ENCODE results near the gene SETD3. TPM values are rescaled to one million over a fixed set of nuclear protein-coding genes. Genes with fewer than 3 reads are reported as not detected.

Gene SETD3
- total and polyA plus RNA-seq, 2 experiments from 2014 or later, result 40.7 to 68.0 TPM

DNA sequence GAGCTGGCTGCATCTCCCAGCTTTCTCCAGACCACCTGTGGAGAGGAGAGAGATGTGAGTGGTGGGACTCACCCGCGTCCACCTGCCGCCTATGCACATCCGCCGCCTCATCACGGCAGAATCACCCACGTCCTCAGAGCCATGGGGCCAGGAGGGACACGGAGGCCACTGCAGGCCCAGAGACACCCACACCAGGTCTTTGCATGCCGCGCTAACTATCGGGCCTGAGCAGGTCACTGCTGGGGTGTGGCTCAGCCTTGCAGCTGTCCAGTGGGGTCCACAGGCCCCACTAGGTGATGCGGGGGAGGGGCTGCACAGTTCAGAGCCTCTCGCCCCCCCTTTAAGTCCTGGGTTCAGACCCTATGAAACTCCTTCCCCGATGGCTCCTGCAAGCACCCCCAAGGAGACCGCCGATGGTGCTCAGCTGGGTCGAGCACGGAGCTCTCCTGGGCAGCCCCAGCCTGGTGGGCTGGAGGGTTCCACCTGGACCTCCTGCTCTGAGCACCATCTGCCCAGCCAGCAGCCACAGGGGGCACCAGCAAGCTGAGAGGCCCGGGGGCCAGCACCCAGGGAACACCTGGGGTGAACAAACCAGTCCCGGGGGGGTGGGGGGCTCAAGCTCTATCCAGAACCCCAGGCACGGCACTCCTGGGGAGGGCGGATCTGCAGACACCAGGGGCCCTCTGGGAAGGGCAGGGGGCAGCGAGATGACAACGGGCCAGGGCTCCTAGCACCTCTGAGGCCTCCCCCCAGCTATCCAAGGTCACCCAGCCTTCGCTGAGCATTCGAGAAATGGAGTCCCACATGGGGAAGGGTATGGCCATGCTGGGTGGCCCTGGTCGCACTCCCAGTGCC is 34.9 kb upstream of the SETD3 start:
- Histone ChIP-seq H3K4me1 (ENCODE audit: insufficient read depth) (peaks cover 6% of the 10 kb centered on the region), H3K9me2 (ENCODE audit: insufficient read depth) (no peaks in the 10 kb centered on the region), H3K36me3 (ENCODE audit: insufficient read depth) (no peaks in the 10 kb centered on the region), H3F3A (replicated peaks; ENCODE audit: low read depth) (no peaks in the 10 kb centered on the region), H3K4me2 (no peak overlapping the region), H4K20me1 (replicated peaks; ENCODE audit: insufficient read depth) (no peaks in the 10 kb centered on the region; the same call in none of the 2 replicates), H3K79me2 (replicated peaks; ENCODE audit: insufficient read depth) (no peaks in the 10 kb centered on the region), H3K27ac (ENCODE audit: low read depth) (no peak overlapping the region), H3K4me3 (no peak overlapping the region), H2AFZ (no peak overlapping the region), H3K27me3 (ENCODE audit: insufficient read depth) (no peaks in the 10 kb centered on the region)
- Mint-ChIP-seq H3K36me3 (ENCODE audit: low read depth) (peaks cover 9% of the 10 kb centered on the region; the same call in 2 of the 3 replicates), H3K4me3 (no peak overlapping the region), H3K27ac (no peak overlapping the region), H3K9me3 (no peaks in the 10 kb centered on the region), H3K4me1 (peaks cover 9% of the 10 kb centered on the region; the same call in 2 of the 3 replicates), H3K27me3 (ENCODE audit: insufficient read depth, low read depth, poor library complexity) (peaks cover 9% of the 10 kb centered on the region)
- DNase-seq (ENCODE audit: low spot score) (no peak), ATAC-seq (no peak)
- TF ChIP-seq EZH2phosphoT487 (IDR thresholded peaks at IDR 0.05; ENCODE audit: unreplicated experiment), result no peak
- TF ChIP-seq, protein P1, sequence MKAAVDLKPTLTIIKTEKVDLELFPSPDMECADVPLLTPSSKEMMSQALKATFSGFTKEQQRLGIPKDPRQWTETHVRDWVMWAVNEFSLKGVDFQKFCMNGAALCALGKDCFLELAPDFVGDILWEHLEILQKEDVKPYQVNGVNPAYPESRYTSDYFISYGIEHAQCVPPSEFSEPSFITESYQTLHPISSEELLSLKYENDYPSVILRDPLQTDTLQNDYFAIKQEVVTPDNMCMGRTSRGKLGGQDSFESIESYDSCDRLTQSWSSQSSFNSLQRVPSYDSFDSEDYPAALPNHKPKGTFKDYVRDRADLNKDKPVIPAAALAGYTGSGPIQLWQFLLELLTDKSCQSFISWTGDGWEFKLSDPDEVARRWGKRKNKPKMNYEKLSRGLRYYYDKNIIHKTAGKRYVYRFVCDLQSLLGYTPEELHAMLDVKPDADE (IDR thresholded peaks at IDR 0.05), result no peak
- no peak for TF ChIP-seq CREB1 (CRISPR knock-in tag; IDR thresholded peaks at IDR 0.05; ENCODE audit: low read depth)
- TF ChIP-seq STAT1 (IDR thresholded peaks at IDR 0.05; ENCODE audit: unreplicated experiment), result no peak
- no peak for TF ChIP-seq EZH2 (IDR thresholded peaks at IDR 0.05; ENCODE audit: low read depth, unreplicated experiment)
- no peak for TF ChIP-seq ZNF331 (CRISPR knock-in tag; IDR thresholded peaks at IDR 0.05; ENCODE audit: low read depth)
- TF ChIP-seq JUNB (IDR thresholded peaks at IDR 0.05; ENCODE audit: unreplicated experiment), result no peak
- TF ChIP-seq, protein P2, sequence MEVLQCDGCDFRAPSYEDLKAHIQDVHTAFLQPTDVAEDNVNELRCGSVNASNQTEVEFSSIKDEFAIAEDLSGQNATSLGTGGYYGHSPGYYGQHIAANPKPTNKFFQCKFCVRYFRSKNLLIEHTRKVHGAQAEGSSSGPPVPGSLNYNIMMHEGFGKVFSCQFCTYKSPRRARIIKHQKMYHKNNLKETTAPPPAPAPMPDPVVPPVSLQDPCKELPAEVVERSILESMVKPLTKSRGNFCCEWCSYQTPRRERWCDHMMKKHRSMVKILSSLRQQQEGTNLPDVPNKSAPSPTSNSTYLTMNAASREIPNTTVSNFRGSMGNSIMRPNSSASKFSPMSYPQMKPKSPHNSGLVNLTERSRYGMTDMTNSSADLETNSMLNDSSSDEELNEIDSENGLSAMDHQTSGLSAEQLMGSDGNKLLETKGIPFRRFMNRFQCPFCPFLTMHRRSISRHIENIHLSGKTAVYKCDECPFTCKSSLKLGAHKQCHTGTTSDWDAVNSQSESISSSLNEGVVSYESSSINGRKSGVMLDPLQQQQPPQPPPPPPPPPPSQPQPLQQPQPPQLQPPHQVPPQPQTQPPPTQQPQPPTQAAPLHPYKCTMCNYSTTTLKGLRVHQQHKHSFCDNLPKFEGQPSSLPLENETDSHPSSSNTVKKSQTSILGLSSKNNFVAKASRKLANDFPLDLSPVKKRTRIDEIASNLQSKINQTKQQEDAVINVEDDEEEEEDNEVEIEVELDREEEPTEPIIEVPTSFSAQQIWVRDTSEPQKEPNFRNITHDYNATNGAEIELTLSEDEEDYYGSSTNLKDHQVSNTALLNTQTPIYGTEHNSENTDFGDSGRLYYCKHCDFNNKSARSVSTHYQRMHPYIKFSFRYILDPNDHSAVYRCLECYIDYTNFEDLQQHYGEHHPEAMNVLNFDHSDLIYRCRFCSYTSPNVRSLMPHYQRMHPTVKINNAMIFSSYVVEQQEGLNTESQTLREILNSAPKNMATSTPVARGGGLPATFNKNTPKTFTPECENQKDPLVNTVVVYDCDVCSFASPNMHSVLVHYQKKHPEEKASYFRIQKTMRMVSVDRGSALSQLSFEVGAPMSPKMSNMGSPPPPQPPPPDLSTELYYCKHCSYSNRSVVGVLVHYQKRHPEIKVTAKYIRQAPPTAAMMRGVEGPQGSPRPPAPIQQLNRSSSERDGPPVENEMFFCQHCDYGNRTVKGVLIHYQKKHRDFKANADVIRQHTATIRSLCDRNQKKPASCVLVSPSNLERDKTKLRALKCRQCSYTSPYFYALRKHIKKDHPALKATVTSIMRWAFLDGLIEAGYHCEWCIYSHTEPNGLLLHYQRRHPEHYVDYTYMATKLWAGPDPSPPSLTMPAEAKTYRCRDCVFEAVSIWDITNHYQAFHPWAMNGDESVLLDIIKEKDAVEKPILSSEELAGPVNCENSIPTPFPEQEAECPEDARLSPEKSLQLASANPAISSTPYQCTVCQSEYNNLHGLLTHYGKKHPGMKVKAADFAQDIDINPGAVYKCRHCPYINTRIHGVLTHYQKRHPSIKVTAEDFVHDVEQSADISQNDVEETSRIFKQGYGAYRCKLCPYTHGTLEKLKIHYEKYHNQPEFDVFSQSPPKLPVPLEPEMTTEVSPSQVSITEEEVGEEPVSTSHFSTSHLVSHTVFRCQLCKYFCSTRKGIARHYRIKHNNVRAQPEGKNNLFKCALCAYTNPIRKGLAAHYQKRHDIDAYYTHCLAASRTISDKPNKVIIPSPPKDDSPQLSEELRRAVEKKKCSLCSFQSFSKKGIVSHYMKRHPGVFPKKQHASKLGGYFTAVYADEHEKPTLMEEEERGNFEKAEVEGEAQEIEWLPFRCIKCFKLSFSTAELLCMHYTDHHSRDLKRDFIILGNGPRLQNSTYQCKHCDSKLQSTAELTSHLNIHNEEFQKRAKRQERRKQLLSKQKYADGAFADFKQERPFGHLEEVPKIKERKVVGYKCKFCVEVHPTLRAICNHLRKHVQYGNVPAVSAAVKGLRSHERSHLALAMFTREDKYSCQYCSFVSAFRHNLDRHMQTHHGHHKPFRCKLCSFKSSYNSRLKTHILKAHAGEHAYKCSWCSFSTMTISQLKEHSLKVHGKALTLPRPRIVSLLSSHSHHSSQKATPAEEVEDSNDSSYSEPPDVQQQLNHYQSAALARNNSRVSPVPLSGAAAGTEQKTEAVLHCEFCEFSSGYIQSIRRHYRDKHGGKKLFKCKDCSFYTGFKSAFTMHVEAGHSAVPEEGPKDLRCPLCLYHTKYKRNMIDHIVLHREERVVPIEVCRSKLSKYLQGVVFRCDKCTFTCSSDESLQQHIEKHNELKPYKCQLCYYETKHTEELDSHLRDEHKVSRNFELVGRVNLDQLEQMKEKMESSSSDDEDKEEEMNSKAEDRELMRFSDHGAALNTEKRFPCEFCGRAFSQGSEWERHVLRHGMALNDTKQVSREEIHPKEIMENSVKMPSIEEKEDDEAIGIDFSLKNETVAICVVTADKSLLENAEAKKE (CRISPR knock-in tag; IDR thresholded peaks at IDR 0.05), result no peak
- no peak for TF ChIP-seq NANOG (IDR thresholded peaks at IDR 0.05; ENCODE audit: borderline replicate concordance)
- no peak for TF ChIP-seq POLR2AphosphoS5 (IDR thresholded peaks at IDR 0.05; ENCODE audit: low read depth)
- TF ChIP-seq ZNF114 (CRISPR knock-in tag; IDR thresholded peaks at IDR 0.05), result no peak
- TF ChIP-seq, protein P3, sequence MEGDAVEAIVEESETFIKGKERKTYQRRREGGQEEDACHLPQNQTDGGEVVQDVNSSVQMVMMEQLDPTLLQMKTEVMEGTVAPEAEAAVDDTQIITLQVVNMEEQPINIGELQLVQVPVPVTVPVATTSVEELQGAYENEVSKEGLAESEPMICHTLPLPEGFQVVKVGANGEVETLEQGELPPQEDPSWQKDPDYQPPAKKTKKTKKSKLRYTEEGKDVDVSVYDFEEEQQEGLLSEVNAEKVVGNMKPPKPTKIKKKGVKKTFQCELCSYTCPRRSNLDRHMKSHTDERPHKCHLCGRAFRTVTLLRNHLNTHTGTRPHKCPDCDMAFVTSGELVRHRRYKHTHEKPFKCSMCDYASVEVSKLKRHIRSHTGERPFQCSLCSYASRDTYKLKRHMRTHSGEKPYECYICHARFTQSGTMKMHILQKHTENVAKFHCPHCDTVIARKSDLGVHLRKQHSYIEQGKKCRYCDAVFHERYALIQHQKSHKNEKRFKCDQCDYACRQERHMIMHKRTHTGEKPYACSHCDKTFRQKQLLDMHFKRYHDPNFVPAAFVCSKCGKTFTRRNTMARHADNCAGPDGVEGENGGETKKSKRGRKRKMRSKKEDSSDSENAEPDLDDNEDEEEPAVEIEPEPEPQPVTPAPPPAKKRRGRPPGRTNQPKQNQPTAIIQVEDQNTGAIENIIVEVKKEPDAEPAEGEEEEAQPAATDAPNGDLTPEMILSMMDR (conservative IDR thresholded peaks at IDR 0.05; ENCODE audit: low read depth in 2 of 2), result no peak
- TF ChIP-seq, protein P4, sequence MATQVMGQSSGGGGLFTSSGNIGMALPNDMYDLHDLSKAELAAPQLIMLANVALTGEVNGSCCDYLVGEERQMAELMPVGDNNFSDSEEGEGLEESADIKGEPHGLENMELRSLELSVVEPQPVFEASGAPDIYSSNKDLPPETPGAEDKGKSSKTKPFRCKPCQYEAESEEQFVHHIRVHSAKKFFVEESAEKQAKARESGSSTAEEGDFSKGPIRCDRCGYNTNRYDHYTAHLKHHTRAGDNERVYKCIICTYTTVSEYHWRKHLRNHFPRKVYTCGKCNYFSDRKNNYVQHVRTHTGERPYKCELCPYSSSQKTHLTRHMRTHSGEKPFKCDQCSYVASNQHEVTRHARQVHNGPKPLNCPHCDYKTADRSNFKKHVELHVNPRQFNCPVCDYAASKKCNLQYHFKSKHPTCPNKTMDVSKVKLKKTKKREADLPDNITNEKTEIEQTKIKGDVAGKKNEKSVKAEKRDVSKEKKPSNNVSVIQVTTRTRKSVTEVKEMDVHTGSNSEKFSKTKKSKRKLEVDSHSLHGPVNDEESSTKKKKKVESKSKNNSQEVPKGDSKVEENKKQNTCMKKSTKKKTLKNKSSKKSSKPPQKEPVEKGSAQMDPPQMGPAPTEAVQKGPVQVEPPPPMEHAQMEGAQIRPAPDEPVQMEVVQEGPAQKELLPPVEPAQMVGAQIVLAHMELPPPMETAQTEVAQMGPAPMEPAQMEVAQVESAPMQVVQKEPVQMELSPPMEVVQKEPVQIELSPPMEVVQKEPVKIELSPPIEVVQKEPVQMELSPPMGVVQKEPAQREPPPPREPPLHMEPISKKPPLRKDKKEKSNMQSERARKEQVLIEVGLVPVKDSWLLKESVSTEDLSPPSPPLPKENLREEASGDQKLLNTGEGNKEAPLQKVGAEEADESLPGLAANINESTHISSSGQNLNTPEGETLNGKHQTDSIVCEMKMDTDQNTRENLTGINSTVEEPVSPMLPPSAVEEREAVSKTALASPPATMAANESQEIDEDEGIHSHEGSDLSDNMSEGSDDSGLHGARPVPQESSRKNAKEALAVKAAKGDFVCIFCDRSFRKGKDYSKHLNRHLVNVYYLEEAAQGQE (IDR thresholded peaks at IDR 0.05; ENCODE audit: unreplicated experiment), result no peak
